CD8-positive, alpha-beta memory T cell (primary cell): ENCODE measurements around the gene MAGOHB. TPM values are rescaled to one million over a fixed set of nuclear protein-coding genes. Genes with fewer than 3 reads are reported as not detected.
A peak's percentile ranks its signal among the peaks of the same experiment; 100 is the strongest.

Source experiments
- CTCF ChIA-PET: fragments of 350-600 bp; sonication (Branson Sonifier 250); formaldehyde crosslinking; loops from one replicate; lab custom pipeline; 2021; ENCODE audit warnings: antibody characterized with exemption; lab: Charles Lee
- POLR2A ChIA-PET: fragments of 350-600 bp; sonication (Branson Sonifier 250); formaldehyde crosslinking; loops from one replicate; lab custom pipeline; 2021; ENCODE audit warnings: antibody characterized with exemption; lab: Charles Lee
- DNase-seq, 5 donors: peaks; one replicate each; pipeline versions ENCODE4 v3.0.0 to v3.0.0-alpha.2; 2020 to 2022; ENCODE audit warnings: mixed read lengths in 1 of 5
- H3K27ac ChIP-seq: one replicate; pipeline ENCODE4 v1.7.0; 2013; ENCODE audit warnings: low read depth, mild to moderate bottlenecking, low read length, moderate library complexity
- H3K27me3 ChIP-seq: 2 replicates; pipeline ENCODE4 v1.7.0; 2013; ENCODE audit warnings: low read length, mild to moderate bottlenecking; ENCODE audit not compliant: insufficient read depth, poor library complexity, severe bottlenecking
- H3K36me3 ChIP-seq: 2 replicates; pipeline ENCODE4 v1.7.0; 2013; ENCODE audit warnings: mild to moderate bottlenecking, low read length, moderate library complexity; ENCODE audit not compliant: insufficient read depth
- H3K4me1 ChIP-seq: 2 replicates; pipeline ENCODE4 v1.7.0; 2013; ENCODE audit warnings: mild to moderate bottlenecking, low read length, moderate library complexity; ENCODE audit not compliant: insufficient read depth
- H3K4me3 ChIP-seq: 2 replicates; pipeline ENCODE4 v1.7.0; 2013; ENCODE audit warnings: mild to moderate bottlenecking, low read length
- H3K9me3 ChIP-seq: 2 replicates; pipeline ENCODE4 v1.7.0; 2013; ENCODE audit warnings: mild to moderate bottlenecking, low read length
- H3K27ac Mint-ChIP-seq, 8 donors: one replicate each; pipeline ENCODE4 v1.8.0; 2020 to 2021; ENCODE audit warnings: mixed read lengths in 8 of 8, mild to moderate bottlenecking in 6 of 8, inconsistent platforms in 3 of 8, moderate library complexity in 3 of 8
- H3K27me3 Mint-ChIP-seq, 2 donors: one replicate each; pipeline ENCODE4 v1.8.0; 2020 to 2021; ENCODE audit warnings: mixed read lengths in 2 of 2, mild to moderate bottlenecking in 1 of 2, moderate library complexity in 1 of 2
- H3K36me3 Mint-ChIP-seq, 3 donors: one replicate each; pipeline ENCODE4 v1.8.0; 2020 to 2021; ENCODE audit warnings: mixed read lengths in 3 of 3, inconsistent platforms in 1 of 3, mild to moderate bottlenecking in 1 of 3
- H3K4me1 Mint-ChIP-seq, 3 donors: one replicate each; pipeline ENCODE4 v1.8.0; 2020 to 2021; ENCODE audit warnings: mixed read lengths in 3 of 3, inconsistent platforms in 1 of 3, mild to moderate bottlenecking in 1 of 3
- H3K4me3 Mint-ChIP-seq, 7 donors: one replicate each; pipeline ENCODE4 v1.8.0; 2020 to 2021; ENCODE audit warnings: mixed read lengths in 7 of 7, mild to moderate bottlenecking in 6 of 7, moderate library complexity in 4 of 7, inconsistent platforms in 2 of 7
- H3K9me3 Mint-ChIP-seq, 5 donors: one replicate each; pipeline ENCODE4 v1.8.0; 2020 to 2022; ENCODE audit warnings: mixed read lengths in 5 of 5, mild to moderate bottlenecking in 3 of 5, moderate library complexity in 2 of 5, inconsistent platforms in 1 of 5
- polyA plus RNA-seq: library from polyadenylated mRNA; unstranded; fragments of 300-500 nt; fragmentation: Illumina TruSeq; gene quantifications from one replicate; pipeline ENCODE4 v1.2.3, GENCODE V29; 2021
- total RNA-seq, 2 experiments: library from RNA; stranded (reverse); gene quantifications; one replicate each; pipeline ENCODE4 v1.2.3, GENCODE V29; 2021

The MAGOHB gene
- total and polyA plus RNA-seq, 3 experiments from 2014 or later, result 59.0 to 138 (median 130) TPM

- H3K27ac ChIP-seq, result no peak overlapping the region
- CTCF ChIA-PET, result interaction anchor here (0.9 to 2.4 kb wide), 5 partner anchors 8 to 327 kb away, joined by 3 to 11 read pairs (median 3); no protein-coding TSS in a partner anchor
- H3K36me3 ChIP-seq, result no peaks in the 10 kb centered on the region
- POLR2A ChIA-PET, result no interaction called here
- H3K9me3 ChIP-seq, result no peaks in the 10 kb centered on the region
- H3K36me3 Mint-ChIP-seq, result peaks cover 0 to 4% (median 3%) of the 10 kb centered on the region in 3 donors
- peak overlapping the region in 6 of 8 donors; percentile 16 to 82 (median 50) for H3K27ac Mint-ChIP-seq
- H3K4me3 Mint-ChIP-seq, result peak overlapping the region in 1 of 7 donors; percentile 3
- peaks cover 69 to 85% (median 84%) of the 10 kb centered on the region in 3 donors for H3K4me1 Mint-ChIP-seq
- no peaks in the 10 kb centered on the region for H3K9me3 Mint-ChIP-seq
- peaks cover 36% of the 10 kb centered on the region for H3K4me1 ChIP-seq
- H3K27me3 Mint-ChIP-seq, result no peaks in the 10 kb centered on the region
- H3K4me3 ChIP-seq, result no peak overlapping the region
- H3K27me3 ChIP-seq, result no peaks in the 10 kb centered on the region
- no peak for DNase-seq
Measured at GRCh38 chr12:10563002-10563401, 50.4 kb downstream of the MAGOHB start.

- Histone ChIP-seq H3K9me3 (no peaks in the 10 kb centered on the region), H3K27ac (no peak overlapping the region), H3K4me3 (no peak overlapping the region), H3K36me3 (no peaks in the 10 kb centered on the region), H3K4me1 (peaks cover 42% of the 10 kb centered on the region), H3K27me3 (no peaks in the 10 kb centered on the region)
- Mint-ChIP-seq H3K9me3 (no peaks in the 10 kb centered on the region), H3K36me3 (peaks cover 2 to 7% (median 5%) of the 10 kb centered on the region in 3 donors), H3K4me3 (peak overlapping the region in 2 of 7 donors; percentile 30 to 38), H3K4me1 (peaks cover 67 to 85% (median 84%) of the 10 kb centered on the region in 3 donors), H3K27me3 (no peaks in the 10 kb centered on the region), H3K27ac (peak overlapping the region in 5 of 8 donors; percentile 33 to 76 (median 59))
- peak in 3 of 5 donors; percentile 49 to 60 (median 50) for DNase-seq
- ChIA-PET CTCF (interaction anchor here (0.9 to 3.0 kb wide), 5 partner anchors 68 to 327 kb away, joined by 3 to 11 read pairs (median 7); no protein-coding TSS in a partner anchor), POLR2A (interaction anchor here (1.1 kb wide), 1 partner anchor 195 kb away, joined by 3 read pairs; no protein-coding TSS in a partner anchor)
Measured at GRCh38 chr12:10562306-10562933, 51.0 kb downstream of the MAGOHB start.

GRCh38 chr12:10559244-10559643, 54.2 kb downstream of the MAGOHB start:
- ChIA-PET CTCF (interaction anchor here (0.7 to 3.0 kb wide), 9 partner anchors 16 to 406 kb away, joined by 3 to 18 read pairs (median 3); partner anchors contain the start of gene GABARAPL1), POLR2A (interaction anchor here (0.5 to 1.9 kb wide), 11 partner anchors 51 to 340 kb away, joined by 3 to 10 read pairs (median 4); no protein-coding TSS in a partner anchor)
- peak overlapping the region; percentile 78 to 90 (median 80) for H3K4me3 Mint-ChIP-seq
- DNase-seq, result peak; percentile 17 to 87 (median 73)
- no peaks in the 10 kb centered on the region for H3K9me3 ChIP-seq
- H3K9me3 Mint-ChIP-seq, result no peaks in the 10 kb centered on the region
- peaks cover 8 to 19% (median 8%) of the 10 kb centered on the region in 3 donors for H3K36me3 Mint-ChIP-seq
- no peaks in the 10 kb centered on the region for H3K36me3 ChIP-seq
- peak overlapping the region; percentile 29 for H3K27ac ChIP-seq
- H3K4me3 ChIP-seq, result peak overlapping the region; percentile 29
- peaks cover 55% of the 10 kb centered on the region for H3K4me1 ChIP-seq
- H3K27me3 ChIP-seq, result no peaks in the 10 kb centered on the region
- H3K4me1 Mint-ChIP-seq, result peaks cover 60 to 78% (median 76%) of the 10 kb centered on the region in 3 donors
- peaks cover 0 to 1% of the 10 kb centered on the region in 2 donors for H3K27me3 Mint-ChIP-seq
- H3K27ac Mint-ChIP-seq, result peak overlapping the region; percentile 27 to 95 (median 86)

GRCh38 chr12:10558789-10559188, 54.6 kb downstream of the MAGOHB start:
- no peaks in the 10 kb centered on the region for H3K9me3 ChIP-seq
- Mint-ChIP-seq H3K27me3 (peaks cover 0 to 1% of the 10 kb centered on the region in 2 donors), H3K27ac (peak overlapping the region; percentile 74 to 96 (median 91)), H3K36me3 (peaks cover 8 to 21% (median 8%) of the 10 kb centered on the region in 3 donors), H3K4me3 (peak overlapping the region; percentile 31 to 89 (median 82)), H3K4me1 (peaks cover 62 to 82% (median 80%) of the 10 kb centered on the region in 3 donors), H3K9me3 (no peaks in the 10 kb centered on the region)
- DNase-seq, result peak in 1 of 5 donors; percentile 16
- ChIA-PET POLR2A (interaction anchor here (0.5 to 1.9 kb wide), 13 partner anchors 50 to 1088 kb away, joined by 3 to 10 read pairs (median 4); no protein-coding TSS in a partner anchor), CTCF (interaction anchor here (1.0 to 2.5 kb wide), 7 partner anchors 164 to 405 kb away, joined by 3 to 18 read pairs (median 4); partner anchors contain the start of gene GABARAPL1)
- peak overlapping the region; percentile 45 for H3K27ac ChIP-seq
- no peaks in the 10 kb centered on the region for H3K36me3 ChIP-seq
- H3K4me3 ChIP-seq, result no peak overlapping the region
- H3K4me1 ChIP-seq, result peaks cover 57% of the 10 kb centered on the region
- no peaks in the 10 kb centered on the region for H3K27me3 ChIP-seq

GRCh38 chr12:10558301-10558700, 55.1 kb downstream of the MAGOHB start:
- no peaks in the 10 kb centered on the region for H3K27me3 ChIP-seq
- H3K9me3 Mint-ChIP-seq, result peaks cover 0 to 4% (median 0%) of the 10 kb centered on the region in 5 donors
- no peaks in the 10 kb centered on the region for H3K36me3 ChIP-seq
- H3K9me3 ChIP-seq, result no peaks in the 10 kb centered on the region
- no peak overlapping the region for H3K4me3 ChIP-seq
- ChIA-PET POLR2A (interaction anchor here (0.6 to 1.9 kb wide), 5 partner anchors 55 to 1089 kb away, joined by 3 to 8 read pairs (median 3); no protein-coding TSS in a partner anchor), CTCF (interaction anchor here (1.4 to 2.5 kb wide), 5 partner anchors 11 to 405 kb away, joined by 3 to 18 read pairs (median 4); no protein-coding TSS in a partner anchor)
- H3K27ac ChIP-seq, result peak overlapping the region; percentile 45
- peak overlapping the region; percentile 31 to 89 (median 82) for H3K4me3 Mint-ChIP-seq
- no peak for DNase-seq
- peaks cover 57% of the 10 kb centered on the region for H3K4me1 ChIP-seq
- H3K4me1 Mint-ChIP-seq, result peaks cover 67 to 87% (median 85%) of the 10 kb centered on the region in 3 donors
- peaks cover 8 to 24% (median 9%) of the 10 kb centered on the region in 3 donors for H3K36me3 Mint-ChIP-seq
- peaks cover 0 to 1% of the 10 kb centered on the region in 2 donors for H3K27me3 Mint-ChIP-seq
- peak overlapping the region; percentile 90 to 97 (median 93) for H3K27ac Mint-ChIP-seq

GRCh38 chr12:10557766-10558165, 55.6 kb downstream of the MAGOHB start:
- POLR2A ChIA-PET, result interaction anchor here (1.0 to 1.9 kb wide), 2 partner anchors 55 to 197 kb away, joined by 3 to 8 read pairs; no protein-coding TSS in a partner anchor
- peaks cover 8 to 27% (median 14%) of the 10 kb centered on the region in 3 donors for H3K36me3 Mint-ChIP-seq
- H3K4me3 Mint-ChIP-seq, result peak overlapping the region; percentile 78 to 89 (median 84)

GRCh38 chr12:10557329-10557728, 56.1 kb downstream of the MAGOHB start:
- peak overlapping the region; percentile 89 to 97 (median 94) for H3K27ac Mint-ChIP-seq
- H3K36me3 Mint-ChIP-seq, result peaks cover 8 to 30% (median 18%) of the 10 kb centered on the region in 3 donors
- Histone ChIP-seq H3K4me1 (peaks cover 53% of the 10 kb centered on the region), H3K9me3 (no peaks in the 10 kb centered on the region), H3K27ac (peak overlapping the region; percentile 33), H3K27me3 (no peaks in the 10 kb centered on the region), H3K4me3 (peak overlapping the region; percentile 43), H3K36me3 (no peaks in the 10 kb centered on the region)
- H3K27me3 Mint-ChIP-seq, result peaks cover 0 to 1% of the 10 kb centered on the region in 2 donors
- POLR2A ChIA-PET, result interaction anchor here (1.9 kb wide), 1 partner anchor 56 kb away, joined by 8 read pairs; no protein-coding TSS in a partner anchor
- peaks cover 2 to 10% (median 7%) of the 10 kb centered on the region in 5 donors for H3K9me3 Mint-ChIP-seq
- H3K4me3 Mint-ChIP-seq, result peak overlapping the region; percentile 78 to 89 (median 84)
- H3K4me1 Mint-ChIP-seq, result peaks cover 71 to 89% (median 87%) of the 10 kb centered on the region in 3 donors
- CTCF ChIA-PET, result interaction anchor here (1.2 to 2.5 kb wide), 4 partner anchors 10 to 322 kb away, joined by 3 to 18 read pairs (median 4); no protein-coding TSS in a partner anchor
- DNase-seq, result peak in 1 of 5 donors; percentile 23

More at GRCh38 chr12:10557766-10558165, 55.6 kb downstream of the MAGOHB start:
- Histone ChIP-seq H3K27ac (peak overlapping the region; percentile 33), H3K27me3 (no peaks in the 10 kb centered on the region), H3K4me3 (no peak overlapping the region), H3K36me3 (no peaks in the 10 kb centered on the region), H3K9me3 (no peaks in the 10 kb centered on the region), H3K4me1 (peaks cover 56% of the 10 kb centered on the region)
- no peak for DNase-seq
- Mint-ChIP-seq H3K9me3 (peaks cover 1 to 6% (median 3%) of the 10 kb centered on the region in 5 donors), H3K4me1 (peaks cover 69 to 89% (median 87%) of the 10 kb centered on the region in 3 donors), H3K27ac (peak overlapping the region; percentile 89 to 97 (median 94)), H3K27me3 (peaks cover 0 to 1% of the 10 kb centered on the region in 2 donors)
- CTCF ChIA-PET, result interaction anchor here (1.2 to 2.5 kb wide), 5 partner anchors 10 to 404 kb away, joined by 3 to 18 read pairs (median 3); no protein-coding TSS in a partner anchor
